Measurements from ENCODE around the gene POM121L2.

- TF ChIP-seq REST (IDR thresholded peaks at IDR 0.05; ENCODE audit: borderline replicate concordance) (no peak), CTCF (IDR thresholded peaks at IDR 0.05; ENCODE audit: poor library complexity, severe bottlenecking) (no peak), RAD21 (conservative IDR thresholded peaks at IDR 0.05) (no peak), TAF1 (IDR thresholded peaks at IDR 0.05; ENCODE audit: low read depth) (no peak), EZH2 (IDR thresholded peaks at IDR 0.05; ENCODE audit: borderline replicate concordance, insufficient read depth, low read length, poor library complexity, severe bottlenecking) (no peak), SMC3 (conservative IDR thresholded peaks at IDR 0.05; ENCODE audit: poor library complexity) (no peak), EP300 (conservative IDR thresholded peaks at IDR 0.05; ENCODE audit: poor library complexity, severe bottlenecking) (no peak), POLR2AphosphoS5 (IDR thresholded peaks at IDR 0.05) (no peak), MXI1 (conservative IDR thresholded peaks at IDR 0.05; ENCODE audit: poor library complexity, severe bottlenecking) (no peak)
Observed at GRCh38 chr6:27280540-27281000, 31.5 kb downstream of the POM121L2 start.

All from neural cell (in vitro differentiated cells).